ENCODE results near the gene PDZD8.

DNA sequence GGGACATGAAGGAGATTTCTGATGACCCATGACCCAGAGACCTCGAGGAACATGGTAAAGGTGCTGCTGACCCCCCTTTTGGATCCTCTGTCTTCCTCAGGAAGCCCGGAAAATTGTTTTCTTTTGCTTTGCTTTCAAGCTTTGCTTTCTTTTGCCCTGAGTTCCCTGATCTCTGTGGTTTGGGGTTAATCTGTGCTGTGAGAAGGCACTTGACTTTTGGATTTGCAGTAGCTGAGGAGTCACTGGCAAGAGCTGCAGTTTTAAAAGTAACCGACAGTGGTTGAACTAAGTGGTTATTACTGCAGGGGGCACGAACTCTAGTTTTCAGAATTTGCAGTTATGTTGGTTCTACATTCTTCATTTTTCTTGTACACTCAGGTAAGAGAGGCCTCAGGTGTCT, 53.0 kb downstream of the PDZD8 start:
- TF ChIP-seq, protein P1, sequence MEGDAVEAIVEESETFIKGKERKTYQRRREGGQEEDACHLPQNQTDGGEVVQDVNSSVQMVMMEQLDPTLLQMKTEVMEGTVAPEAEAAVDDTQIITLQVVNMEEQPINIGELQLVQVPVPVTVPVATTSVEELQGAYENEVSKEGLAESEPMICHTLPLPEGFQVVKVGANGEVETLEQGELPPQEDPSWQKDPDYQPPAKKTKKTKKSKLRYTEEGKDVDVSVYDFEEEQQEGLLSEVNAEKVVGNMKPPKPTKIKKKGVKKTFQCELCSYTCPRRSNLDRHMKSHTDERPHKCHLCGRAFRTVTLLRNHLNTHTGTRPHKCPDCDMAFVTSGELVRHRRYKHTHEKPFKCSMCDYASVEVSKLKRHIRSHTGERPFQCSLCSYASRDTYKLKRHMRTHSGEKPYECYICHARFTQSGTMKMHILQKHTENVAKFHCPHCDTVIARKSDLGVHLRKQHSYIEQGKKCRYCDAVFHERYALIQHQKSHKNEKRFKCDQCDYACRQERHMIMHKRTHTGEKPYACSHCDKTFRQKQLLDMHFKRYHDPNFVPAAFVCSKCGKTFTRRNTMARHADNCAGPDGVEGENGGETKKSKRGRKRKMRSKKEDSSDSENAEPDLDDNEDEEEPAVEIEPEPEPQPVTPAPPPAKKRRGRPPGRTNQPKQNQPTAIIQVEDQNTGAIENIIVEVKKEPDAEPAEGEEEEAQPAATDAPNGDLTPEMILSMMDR (conservative IDR thresholded peaks at IDR 0.05), result no peak
- TF ChIP-seq EZH2 (IDR thresholded peaks at IDR 0.05; ENCODE audit: low read depth), result no peak
